Mononuclear cell (primary cell): ENCODE results near the gene RNF168. TPM values are rescaled to one million over a fixed set of nuclear protein-coding genes. Genes with fewer than 3 reads are reported as not detected.
A peak's percentile ranks its signal among the peaks of the same experiment; 100 is the strongest.
"Not testable (repeated sequence)": the region's sequence is repeated elsewhere in the genome, so short reads cannot be mapped to it uniquely, and the experiment has no call there.

Experiments used
- H3K27me3 ChIP-seq: 2 replicates; pipeline ENCODE4 v1.6.0; 2011; ENCODE audit warnings: low read length, control low read depth; ENCODE audit not compliant: insufficient read depth
- H3K4me1 ChIP-seq: 2 replicates; pipeline ENCODE4 v1.5.1; 2011; ENCODE audit warnings: mild to moderate bottlenecking, low read length, control low read depth; ENCODE audit not compliant: insufficient read depth
- H3K4me3 ChIP-seq: 2 replicates; pipeline ENCODE4 v1.5.1; 2011; ENCODE audit warnings: mild to moderate bottlenecking, low read length, moderate library complexity
- H3K9me3 ChIP-seq: 2 replicates; pipeline ENCODE4 v1.5.1; 2011; ENCODE audit warnings: low read depth, mild to moderate bottlenecking, control low read depth, low read length
- total RNA-seq: library from RNA; depleted of rRNA; stranded (reverse); fragments of >200 nt; gene quantifications from one replicate; pipeline ENCODE4 v1.2.3, GENCODE V29; 2012

Gene RNF168, protein sequence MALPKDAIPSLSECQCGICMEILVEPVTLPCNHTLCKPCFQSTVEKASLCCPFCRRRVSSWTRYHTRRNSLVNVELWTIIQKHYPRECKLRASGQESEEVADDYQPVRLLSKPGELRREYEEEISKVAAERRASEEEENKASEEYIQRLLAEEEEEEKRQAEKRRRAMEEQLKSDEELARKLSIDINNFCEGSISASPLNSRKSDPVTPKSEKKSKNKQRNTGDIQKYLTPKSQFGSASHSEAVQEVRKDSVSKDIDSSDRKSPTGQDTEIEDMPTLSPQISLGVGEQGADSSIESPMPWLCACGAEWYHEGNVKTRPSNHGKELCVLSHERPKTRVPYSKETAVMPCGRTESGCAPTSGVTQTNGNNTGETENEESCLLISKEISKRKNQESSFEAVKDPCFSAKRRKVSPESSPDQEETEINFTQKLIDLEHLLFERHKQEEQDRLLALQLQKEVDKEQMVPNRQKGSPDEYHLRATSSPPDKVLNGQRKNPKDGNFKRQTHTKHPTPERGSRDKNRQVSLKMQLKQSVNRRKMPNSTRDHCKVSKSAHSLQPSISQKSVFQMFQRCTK
- total RNA-seq, result 25.9 TPM

DNA sequence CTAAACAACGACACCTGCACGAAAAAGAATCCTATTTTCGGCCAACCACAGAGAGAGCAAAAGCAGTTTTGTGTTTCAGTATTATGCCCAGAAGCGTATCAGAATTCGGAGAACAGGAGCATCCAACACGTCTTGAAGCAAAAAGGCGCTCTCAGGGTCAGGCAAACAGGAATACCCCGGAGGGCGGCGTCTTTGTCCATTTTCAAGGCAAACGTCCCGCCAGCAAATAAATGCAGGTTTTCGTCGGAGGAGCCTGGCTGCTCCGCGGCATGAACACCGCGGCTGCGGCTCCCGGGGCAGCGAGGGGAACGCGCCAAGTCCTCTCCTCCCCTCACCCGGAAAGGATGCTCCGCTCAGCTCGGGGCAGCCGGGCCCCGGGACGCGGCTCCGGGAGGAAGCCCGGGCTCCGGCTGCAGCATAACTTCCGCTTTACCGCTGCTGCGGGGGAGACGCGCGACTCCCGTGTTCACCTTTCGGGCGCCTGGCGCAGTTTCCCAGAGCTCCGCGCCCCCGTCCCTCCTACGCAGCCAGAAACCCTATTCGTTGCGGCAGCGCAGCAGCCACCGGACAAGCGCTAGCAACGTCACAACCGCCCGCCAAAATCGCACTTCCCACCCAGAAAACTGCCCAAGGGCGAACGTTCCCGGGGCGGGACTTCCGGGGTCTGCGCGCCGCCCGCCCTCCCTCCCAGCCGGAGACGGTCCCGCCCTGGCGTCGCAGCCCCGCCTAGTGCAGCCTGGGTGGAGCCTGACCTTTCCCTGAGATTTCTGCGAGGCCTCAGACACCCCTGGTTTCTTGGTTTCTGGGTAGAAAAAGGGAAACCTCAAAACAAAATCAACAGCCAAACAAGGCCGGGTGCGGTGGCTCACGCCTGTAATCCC lies at the start of gene RNF168:
Gene RNF168, minus strand, starts transcription at position 573 of the 881 bp plus-strand sequence. CDS start 595 bp downstream, outside the sequence.
- Histone ChIP-seq H3K27me3 (no peaks in the 10 kb centered on the region), H3K4me1 (peaks cover 36% of the 10 kb centered on the region), H3K9me3 (no peaks in the 10 kb centered on the region), H3K4me3 (peak within 1 kb of the TSS; percentile 98)

DNA sequence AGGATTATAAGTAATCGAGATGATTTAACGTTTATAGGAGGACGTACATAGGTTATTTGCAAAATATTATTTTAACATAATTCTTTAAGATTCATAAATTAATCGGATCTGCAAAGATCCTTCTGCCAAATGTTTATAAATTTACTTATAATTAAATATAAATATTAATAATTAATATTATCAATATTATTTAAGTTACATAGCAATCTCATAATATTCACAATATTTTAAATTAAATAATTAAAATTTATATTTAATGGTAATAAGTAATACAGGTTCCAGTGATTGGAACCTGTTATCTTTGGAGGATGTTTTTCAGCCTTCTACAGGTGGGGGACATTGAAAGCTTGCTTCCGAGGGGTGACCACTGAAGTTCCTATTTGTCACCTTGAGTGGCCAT lies 48.7 kb upstream of the RNF168 start:
- H3K4me3 ChIP-seq, result no peak overlapping the region
- peaks cover 19% of the 10 kb centered on the region for H3K4me1 ChIP-seq
- no peaks in the 10 kb centered on the region for H3K27me3 ChIP-seq
- no peaks in the 10 kb centered on the region for H3K9me3 ChIP-seq

DNA sequence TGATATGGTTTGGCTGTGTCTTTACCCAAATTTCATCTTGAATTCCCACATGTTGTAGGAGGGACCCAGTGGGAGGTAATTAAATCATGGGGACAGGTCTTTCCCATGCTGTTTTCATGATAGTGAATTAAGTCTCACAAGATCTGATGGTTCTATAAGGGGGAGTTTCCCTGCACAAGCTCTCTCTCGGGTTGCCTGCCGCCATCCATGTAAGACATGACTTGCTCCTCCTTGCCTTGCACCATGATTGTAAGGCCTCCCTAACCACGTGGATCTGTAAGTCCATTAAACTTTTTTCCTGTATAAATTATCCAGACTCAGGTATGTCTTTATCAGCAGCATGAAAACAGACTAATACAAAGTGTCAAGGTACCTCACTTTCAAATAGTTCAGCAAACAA lies 46.6 kb upstream of the RNF168 start:
- H3K4me1 ChIP-seq, result peaks cover 18% of the 10 kb centered on the region
- H3K9me3 ChIP-seq, H3K4me3 ChIP-seq, H3K27me3 ChIP-seq: not testable (repeated sequence)

DNA sequence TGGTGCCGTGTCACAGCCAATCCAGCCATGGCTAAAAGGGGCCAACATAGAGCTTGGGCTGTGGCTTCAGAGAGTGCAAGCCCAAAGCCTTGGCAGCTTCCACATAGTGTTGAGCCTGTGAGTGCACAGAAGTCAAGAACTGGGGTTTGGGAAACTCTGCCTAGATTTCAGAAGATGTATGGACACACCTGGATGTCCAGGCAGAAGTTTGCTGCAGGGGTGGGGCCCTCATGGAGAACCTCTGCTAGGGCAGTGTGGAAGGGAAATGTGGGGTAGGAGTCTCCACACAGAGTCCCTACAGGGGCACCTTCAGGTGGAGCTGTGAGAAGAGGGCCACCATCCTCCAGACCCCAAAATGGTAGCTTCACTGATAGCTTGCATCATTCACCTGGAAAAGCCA lies 45.7 kb upstream of the RNF168 start:
- not testable (repeated sequence) for H3K9me3 ChIP-seq, H3K4me3 ChIP-seq, H3K4me1 ChIP-seq, H3K27me3 ChIP-seq

DNA sequence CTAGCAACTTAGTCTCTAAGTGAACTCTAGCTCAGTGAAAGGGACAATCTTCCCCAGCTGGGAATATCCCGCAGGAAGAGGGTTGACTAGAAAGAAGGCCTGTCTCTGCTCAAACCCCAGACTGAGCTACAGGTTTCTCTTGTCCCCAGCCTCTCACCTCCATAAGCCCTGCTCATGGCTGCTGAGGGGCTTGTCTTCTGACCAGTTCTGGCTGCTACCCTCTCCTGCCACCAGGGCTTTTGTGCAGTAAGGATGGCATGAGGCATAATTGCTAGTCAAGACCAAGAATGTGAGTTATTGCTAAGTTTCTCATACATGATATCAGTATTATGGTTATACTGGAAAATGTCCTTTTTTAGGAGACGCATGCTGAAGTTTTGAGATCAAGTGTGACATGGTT lies 43.5 kb upstream of the RNF168 start:
- Histone ChIP-seq H3K4me1 (no peaks in the 10 kb centered on the region), H3K4me3 (no peak overlapping the region)

DNA sequence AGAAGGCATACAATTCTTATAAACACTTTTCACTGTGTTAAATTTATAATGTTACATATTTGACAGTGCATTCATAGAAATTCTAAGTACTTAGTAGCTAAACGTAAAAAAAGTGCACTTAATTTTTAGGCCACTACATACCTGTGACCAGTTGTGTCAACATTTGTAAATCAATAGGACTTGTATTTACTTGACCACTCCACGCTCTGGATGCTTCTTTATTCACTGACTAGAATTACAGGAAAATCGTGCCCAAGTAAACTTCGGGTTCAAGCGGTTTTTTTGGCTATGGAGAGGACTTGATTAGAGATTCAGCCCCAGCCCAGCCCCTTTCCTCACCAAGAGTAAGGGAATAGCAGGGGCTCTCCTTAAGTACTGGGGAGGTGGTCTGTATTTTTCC lies 43.0 kb upstream of the RNF168 start:
- Histone ChIP-seq H3K4me3 (no peak overlapping the region), H3K9me3 (no peaks in the 10 kb centered on the region), H3K4me1 (no peaks in the 10 kb centered on the region), H3K27me3 (no peaks in the 10 kb centered on the region)

More for the DNA sequence above, 43.5 kb upstream of the RNF168 start:
- Histone ChIP-seq H3K9me3 (no peaks in the 10 kb centered on the region), H3K27me3 (no peaks in the 10 kb centered on the region)

DNA sequence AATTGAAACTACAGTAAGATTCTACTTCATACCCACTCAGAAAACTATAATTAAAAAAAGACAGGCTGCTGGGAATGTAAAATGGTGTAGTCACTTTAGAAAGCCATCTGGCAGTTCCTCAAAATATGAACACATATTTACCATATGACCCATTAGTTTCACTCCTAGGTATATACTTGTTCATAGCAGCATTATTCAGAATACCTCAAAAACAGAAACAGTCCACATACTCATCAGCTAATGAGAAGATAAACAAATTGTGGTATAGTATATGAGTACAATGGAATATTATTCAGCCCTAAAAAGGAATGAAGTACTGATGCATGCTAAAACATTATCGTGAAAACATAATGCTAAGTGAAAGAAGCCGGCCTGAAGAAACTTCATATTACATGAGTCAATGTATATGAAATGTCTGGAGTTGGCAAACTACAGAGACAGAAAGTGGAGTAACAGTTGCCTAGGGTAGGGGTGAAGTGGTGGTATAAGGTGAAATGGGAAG lies 41.0 kb upstream of the RNF168 start:
- Histone ChIP-seq H3K4me3 (no peak overlapping the region), H3K9me3 (no peaks in the 10 kb centered on the region), H3K27me3 (no peaks in the 10 kb centered on the region), H3K4me1 (no peaks in the 10 kb centered on the region)

DNA sequence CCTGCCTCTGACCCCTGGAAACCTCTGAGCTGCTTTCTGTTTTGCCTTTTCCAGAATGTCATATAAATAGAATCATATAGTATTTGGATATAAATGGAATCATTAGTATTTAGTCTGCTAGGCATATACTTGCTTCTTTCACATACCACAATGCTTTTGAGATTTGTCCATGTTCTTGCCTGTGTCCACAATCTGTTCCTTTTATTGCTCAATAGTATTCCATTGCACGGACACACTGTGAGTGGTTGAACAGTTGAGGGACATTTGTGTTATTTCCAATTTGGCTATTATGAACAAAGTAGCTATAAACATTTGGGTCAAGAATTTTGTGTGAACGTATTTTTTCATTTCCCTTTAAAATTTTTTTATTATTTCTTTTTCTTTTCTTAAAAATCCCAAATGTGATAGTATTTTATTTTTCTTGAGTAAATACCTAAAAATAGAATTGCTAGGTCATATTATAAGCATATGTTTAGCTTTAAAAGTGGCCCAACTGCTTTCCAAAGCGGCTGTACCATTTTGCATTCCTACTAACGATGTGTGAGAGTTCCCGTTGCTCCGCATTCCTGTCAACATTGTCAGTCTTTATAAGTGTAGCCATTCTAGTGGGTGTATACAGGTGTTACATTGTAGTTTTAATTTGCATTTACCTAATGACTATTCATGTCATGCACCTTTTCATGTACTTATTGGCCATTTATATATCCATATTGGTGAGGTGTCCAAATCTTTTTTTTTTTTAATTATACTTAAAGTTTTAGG lies 38.3 kb upstream of the RNF168 start:
- Histone ChIP-seq H3K9me3 (no peaks in the 10 kb centered on the region), H3K4me1 (no peaks in the 10 kb centered on the region), H3K4me3 (no peak overlapping the region), H3K27me3 (no peaks in the 10 kb centered on the region)

DNA sequence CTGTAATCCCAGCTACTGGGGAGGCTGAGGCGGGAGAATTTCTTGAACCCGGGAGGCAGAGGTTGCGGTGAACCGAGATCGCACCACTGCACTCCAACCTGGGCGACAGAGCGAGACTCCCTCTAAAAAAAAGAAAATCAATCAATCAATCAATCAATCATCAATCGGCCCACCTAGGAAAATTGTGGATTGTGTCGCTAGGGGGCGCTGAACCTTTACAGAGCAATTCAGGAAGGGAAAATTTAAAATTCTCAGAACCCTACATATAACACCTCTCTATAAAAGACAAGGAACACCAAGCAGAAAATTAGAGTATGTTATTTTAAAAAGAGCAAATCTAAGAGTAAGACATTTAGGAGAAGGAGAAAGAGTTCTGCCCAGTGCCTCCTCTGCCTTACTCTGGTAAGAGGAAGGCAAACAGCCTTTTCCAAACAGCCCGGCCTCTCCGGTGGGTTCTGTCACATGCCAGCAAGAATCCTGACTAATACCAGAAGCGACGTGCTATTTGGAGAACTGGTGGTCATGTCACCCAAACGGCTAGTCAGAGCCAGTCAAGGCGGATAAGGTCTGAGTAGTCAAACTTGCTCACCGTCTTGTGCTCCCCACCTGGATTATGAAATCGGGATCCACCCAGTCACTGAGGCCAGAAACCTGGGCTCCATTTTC lies 33.9 kb upstream of the RNF168 start:
- Histone ChIP-seq H3K9me3 (no peaks in the 10 kb centered on the region), H3K4me3 (no peak overlapping the region), H3K4me1 (no peaks in the 10 kb centered on the region), H3K27me3 (peaks cover 2% of the 10 kb centered on the region)

DNA sequence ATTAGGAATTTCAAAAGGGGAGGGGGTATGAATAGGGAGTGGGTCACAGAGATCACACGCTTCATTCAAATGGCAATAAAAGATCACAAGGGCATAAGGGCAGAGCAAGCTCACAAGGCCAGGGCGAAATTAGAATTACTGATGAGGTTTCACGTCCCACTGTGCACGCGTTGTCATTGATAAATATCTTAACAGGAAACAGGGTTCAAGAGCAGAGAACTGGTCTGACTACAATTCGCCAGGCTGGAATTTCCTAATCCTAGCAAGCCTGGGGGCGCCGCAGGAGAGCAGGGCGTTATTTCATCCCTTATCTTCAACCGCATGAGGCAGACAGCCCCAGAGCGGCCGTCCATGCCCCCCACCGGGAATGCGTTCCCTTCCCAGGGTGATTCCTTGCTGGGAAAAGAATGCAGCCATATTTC lies 29.7 kb upstream of the RNF168 start:
- no peak overlapping the region for H3K4me3 ChIP-seq
- peaks cover 4% of the 10 kb centered on the region for H3K27me3 ChIP-seq
- peaks cover 9% of the 10 kb centered on the region for H3K4me1 ChIP-seq
- no peaks in the 10 kb centered on the region for H3K9me3 ChIP-seq

DNA sequence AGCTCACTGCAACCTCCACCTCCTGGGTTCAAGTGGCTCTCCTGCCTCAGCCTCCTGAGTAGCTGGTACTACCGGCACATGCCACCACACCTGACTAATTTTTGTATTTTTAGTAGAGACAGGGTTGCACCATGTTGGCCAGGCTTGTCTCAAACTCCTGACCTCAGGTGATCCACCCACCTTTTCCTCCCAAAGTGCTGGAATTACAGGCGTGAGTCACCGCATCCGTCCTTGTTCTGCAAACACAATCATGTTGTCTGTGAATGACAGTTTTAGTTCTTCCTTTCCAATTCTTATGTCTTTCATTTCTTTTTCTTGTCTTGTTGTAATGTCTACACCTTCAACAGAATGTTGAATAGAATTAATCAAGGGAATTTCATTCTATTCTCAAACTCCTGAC lies 27.9 kb upstream of the RNF168 start:
- H3K9me3 ChIP-seq, result no peaks in the 10 kb centered on the region
- peaks cover 4% of the 10 kb centered on the region for H3K27me3 ChIP-seq
- no peak overlapping the region for H3K4me3 ChIP-seq
- H3K4me1 ChIP-seq, result peaks cover 9% of the 10 kb centered on the region

DNA sequence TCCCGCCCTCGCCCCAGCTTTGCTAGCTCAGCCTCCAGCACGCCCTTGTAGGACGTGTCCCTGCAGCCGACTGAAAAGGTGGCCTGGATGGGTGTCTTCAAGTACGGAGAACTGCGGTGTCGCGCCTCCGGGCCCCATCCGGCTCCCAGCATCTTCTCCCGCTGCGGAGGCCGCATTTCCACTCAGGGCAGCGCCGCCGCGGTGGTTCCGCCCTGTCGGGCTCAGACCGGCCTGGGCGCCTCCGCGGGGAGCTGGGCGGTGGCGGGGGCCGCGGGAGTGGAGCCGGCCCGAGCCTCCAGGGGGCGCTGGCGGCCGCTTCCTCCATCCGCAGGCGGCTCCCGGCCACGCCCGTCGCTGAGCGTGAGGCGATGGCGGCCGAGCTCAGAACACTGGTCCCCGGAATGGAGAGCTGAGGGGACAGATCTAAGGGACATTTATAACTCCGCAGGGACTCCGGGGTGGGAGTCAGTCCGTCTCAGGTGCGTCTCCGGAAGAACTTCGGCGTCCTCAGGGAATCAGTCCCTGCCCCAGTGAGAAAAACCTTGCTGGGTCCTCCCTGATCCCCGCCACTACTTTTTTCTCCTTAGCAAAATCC lies 25.2 kb upstream of the RNF168 start:
- H3K9me3 ChIP-seq, result no peaks in the 10 kb centered on the region
- H3K27me3 ChIP-seq, result peaks cover 4% of the 10 kb centered on the region
- H3K4me3 ChIP-seq, result peak overlapping the region; percentile 43
- H3K4me1 ChIP-seq, result peaks cover 9% of the 10 kb centered on the region

DNA sequence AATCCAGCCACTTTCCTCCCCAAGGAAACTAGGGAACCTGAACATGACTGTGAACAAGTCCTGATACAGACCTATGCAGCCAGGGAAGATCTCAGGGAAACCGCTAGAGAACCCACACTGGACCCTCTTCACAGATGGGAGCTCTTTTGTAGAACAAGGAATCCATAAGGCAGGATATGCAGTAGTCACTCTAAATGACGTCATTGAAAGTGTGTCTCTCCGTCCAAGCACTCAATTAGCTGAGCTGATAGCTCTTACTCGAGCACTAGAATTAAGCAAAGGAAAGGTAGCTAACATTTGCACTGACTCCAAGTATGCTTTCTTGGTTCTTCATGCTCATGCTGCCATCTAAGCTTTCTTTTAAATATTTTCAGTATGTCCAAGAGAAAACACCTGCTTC lies 21.6 kb upstream of the RNF168 start:
- peaks cover 10% of the 10 kb centered on the region for H3K9me3 ChIP-seq
- H3K4me1 ChIP-seq, result peaks cover 9% of the 10 kb centered on the region
- no peaks in the 10 kb centered on the region for H3K27me3 ChIP-seq
- no peak overlapping the region for H3K4me3 ChIP-seq

DNA sequence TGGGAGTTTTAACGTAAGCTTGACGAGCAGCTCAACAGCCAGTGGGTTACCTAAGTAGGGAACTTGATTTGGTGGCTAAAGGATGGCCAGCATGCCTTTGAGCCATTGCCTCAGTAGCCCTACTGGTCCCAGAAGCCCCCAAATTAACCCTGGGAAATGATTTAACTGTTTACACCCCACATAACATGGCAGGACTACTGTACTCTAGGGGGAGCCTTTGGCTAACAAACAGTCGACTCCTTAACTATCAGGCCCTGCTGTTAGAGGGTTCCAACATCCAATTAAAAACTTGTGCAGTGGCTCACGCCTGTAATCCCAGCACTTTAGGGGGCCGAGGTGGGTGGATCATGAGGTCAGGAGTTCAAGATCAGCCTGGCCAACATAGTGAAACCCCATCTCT lies 21.0 kb upstream of the RNF168 start:
- Histone ChIP-seq H3K9me3 (peaks cover 17% of the 10 kb centered on the region), H3K4me1 (peaks cover 9% of the 10 kb centered on the region), H3K4me3 (no peak overlapping the region), H3K27me3 (no peaks in the 10 kb centered on the region)
